Thoracic aorta (tissue), 2 donors: ENCODE measurements around the gene FGD4. TPM values are rescaled to one million over a fixed set of nuclear protein-coding genes. Genes with fewer than 3 reads are reported as not detected.

Source experiments
- ATAC-seq: fragments of 150-250 bp; one replicate; pipeline ENCODE4 v1.8.0; 2017; ENCODE audit warnings: low read depth; ENCODE audit not compliant: insufficient number of reproducible peaks, low FRiP score
- DNase-seq: peaks from one replicate; pipeline ENCODE4 v3.0.0-alpha.2; 2020; ENCODE audit warnings: low spot score
- H3K27ac ChIP-seq, 2 donors: fragments of 200-600 bp; sonication (generic); 1 replicate in 1 of 2; 2 replicates in 1 of 2; pipeline ENCODE4 v1.5.1; 2016; ENCODE audit warnings: mild to moderate bottlenecking in 2 of 2, moderate library complexity in 2 of 2
- H3K27me3 ChIP-seq: fragments of 200-600 bp; sonication (generic); replicated peaks from 2 replicates; pipeline ENCODE4 v1.6.0; 2016; ENCODE audit warnings: mild to moderate bottlenecking; ENCODE audit not compliant: insufficient read depth
- H3K36me3 ChIP-seq: fragments of 200-600 bp; sonication (generic); one replicate; pipeline ENCODE4 v1.5.1; 2016
- H3K4me1 ChIP-seq, 2 donors: fragments of 200-600 bp; sonication (generic); 1 replicate in 1 of 2; 2 replicates in 1 of 2; pipeline versions ENCODE4 v1.5.1 to v1.6.0; 2016; ENCODE audit warnings: low read depth in 2 of 2, mild to moderate bottlenecking in 1 of 2; ENCODE audit not compliant: control insufficient read depth in 1 of 2
- H3K4me3 ChIP-seq: fragments of 200-600 bp; sonication (generic); 2 replicates; pipeline ENCODE4 v1.5.1; 2016; ENCODE audit warnings: mild to moderate bottlenecking
- H3K9me3 ChIP-seq: fragments of 200-600 bp; sonication (generic); 2 replicates; pipeline ENCODE4 v1.5.1; 2016
- total RNA-seq, 2 donors: library from RNA; depleted of rRNA; stranded (reverse); fragments of >200 nt; gene quantifications; one replicate each; pipeline versions ENCODE4 v1.1.0 to v1.2.3, GENCODE V29; 2016
- TF ChIP-seq, protein P1 (sequence below): fragments of 200-600 bp; sonication (generic); IDR thresholded peaks from one replicate; pipeline ENCODE4 v1.5.1; 2019; ENCODE audit warnings: antibody characterized with exemption

Gene FGD4
- 10 to 100 TPM; 52.7 to 61.6 TPM for total RNA-seq

GRCh38 chr12:32399370-32400113 lies at the start of gene FGD4:
TSS of gene FGD4 (plus strand) at chr12:32399558.
- ATAC-seq, result peak; percentile 93
- no peaks in the 10 kb centered on the region for H3K9me3 ChIP-seq
- peaks cover 7 to 18% of the 10 kb centered on the region in 2 donors for H3K4me1 ChIP-seq
- H3K36me3 ChIP-seq, result no peaks in the 10 kb centered on the region
- DNase-seq, result peak; percentile 42
- TF ChIP-seq, protein P1, sequence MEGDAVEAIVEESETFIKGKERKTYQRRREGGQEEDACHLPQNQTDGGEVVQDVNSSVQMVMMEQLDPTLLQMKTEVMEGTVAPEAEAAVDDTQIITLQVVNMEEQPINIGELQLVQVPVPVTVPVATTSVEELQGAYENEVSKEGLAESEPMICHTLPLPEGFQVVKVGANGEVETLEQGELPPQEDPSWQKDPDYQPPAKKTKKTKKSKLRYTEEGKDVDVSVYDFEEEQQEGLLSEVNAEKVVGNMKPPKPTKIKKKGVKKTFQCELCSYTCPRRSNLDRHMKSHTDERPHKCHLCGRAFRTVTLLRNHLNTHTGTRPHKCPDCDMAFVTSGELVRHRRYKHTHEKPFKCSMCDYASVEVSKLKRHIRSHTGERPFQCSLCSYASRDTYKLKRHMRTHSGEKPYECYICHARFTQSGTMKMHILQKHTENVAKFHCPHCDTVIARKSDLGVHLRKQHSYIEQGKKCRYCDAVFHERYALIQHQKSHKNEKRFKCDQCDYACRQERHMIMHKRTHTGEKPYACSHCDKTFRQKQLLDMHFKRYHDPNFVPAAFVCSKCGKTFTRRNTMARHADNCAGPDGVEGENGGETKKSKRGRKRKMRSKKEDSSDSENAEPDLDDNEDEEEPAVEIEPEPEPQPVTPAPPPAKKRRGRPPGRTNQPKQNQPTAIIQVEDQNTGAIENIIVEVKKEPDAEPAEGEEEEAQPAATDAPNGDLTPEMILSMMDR, result peak; percentile 32
- H3K4me3 ChIP-seq, result peak within 1 kb of the TSS; percentile 72
- H3K27ac ChIP-seq, result peak within 1 kb of the TSS in 1 of 2 donors; percentile 56
- H3K27me3 ChIP-seq, result no peaks in the 10 kb centered on the region

GRCh38 chr12:32353540-32353939 lies 45.8 kb upstream of the FGD4 start:
- TF ChIP-seq, protein P1, result no peak
- DNase-seq (no peak), ATAC-seq (no peak)
- no peak overlapping the region for H3K4me3 ChIP-seq
- no peaks in the 10 kb centered on the region for H3K4me1 ChIP-seq
- H3K36me3 ChIP-seq, result no peaks in the 10 kb centered on the region
- H3K9me3 ChIP-seq, result no peaks in the 10 kb centered on the region
- no peaks in the 10 kb centered on the region for H3K27me3 ChIP-seq
- H3K27ac ChIP-seq, result no peak overlapping the region

GRCh38 chr12:32357601-32358249 lies 41.6 kb upstream of the FGD4 start:
- no peaks in the 10 kb centered on the region for H3K9me3 ChIP-seq
- no peaks in the 10 kb centered on the region for H3K36me3 ChIP-seq
- no peak overlapping the region for H3K27ac ChIP-seq
- H3K27me3 ChIP-seq, result no peaks in the 10 kb centered on the region
- no peak for ATAC-seq
- no peak for DNase-seq
- no peaks in the 10 kb centered on the region for H3K4me1 ChIP-seq
- TF ChIP-seq, protein P1, result no peak
- H3K4me3 ChIP-seq, result no peak overlapping the region

- Histone ChIP-seq H3K9me3 (no peaks in the 10 kb centered on the region), H3K27me3 (no peaks in the 10 kb centered on the region), H3K27ac (no peak overlapping the region), H3K4me1 (no peaks in the 10 kb centered on the region), H3K36me3 (no peaks in the 10 kb centered on the region), H3K4me3 (no peak overlapping the region)
- ATAC-seq (no peak), DNase-seq (no peak)
- TF ChIP-seq, protein P1, result no peak
These were observed 38.4 kb upstream of the FGD4 start for GRCh38 chr12:32360956-32361355.

GRCh38 chr12:32362892-32363291 lies 36.5 kb upstream of the FGD4 start:
- H3K27me3 ChIP-seq, result no peaks in the 10 kb centered on the region
- H3K4me3 ChIP-seq, result no peak overlapping the region
- TF ChIP-seq, protein P1, result no peak
- no peaks in the 10 kb centered on the region for H3K9me3 ChIP-seq
- H3K36me3 ChIP-seq, result no peaks in the 10 kb centered on the region
- no peaks in the 10 kb centered on the region for H3K4me1 ChIP-seq
- DNase-seq (no peak), ATAC-seq (no peak)
- H3K27ac ChIP-seq, result no peak overlapping the region
